ENCODE measurements around the gene RAB10.

Gene RAB10

DNA sequence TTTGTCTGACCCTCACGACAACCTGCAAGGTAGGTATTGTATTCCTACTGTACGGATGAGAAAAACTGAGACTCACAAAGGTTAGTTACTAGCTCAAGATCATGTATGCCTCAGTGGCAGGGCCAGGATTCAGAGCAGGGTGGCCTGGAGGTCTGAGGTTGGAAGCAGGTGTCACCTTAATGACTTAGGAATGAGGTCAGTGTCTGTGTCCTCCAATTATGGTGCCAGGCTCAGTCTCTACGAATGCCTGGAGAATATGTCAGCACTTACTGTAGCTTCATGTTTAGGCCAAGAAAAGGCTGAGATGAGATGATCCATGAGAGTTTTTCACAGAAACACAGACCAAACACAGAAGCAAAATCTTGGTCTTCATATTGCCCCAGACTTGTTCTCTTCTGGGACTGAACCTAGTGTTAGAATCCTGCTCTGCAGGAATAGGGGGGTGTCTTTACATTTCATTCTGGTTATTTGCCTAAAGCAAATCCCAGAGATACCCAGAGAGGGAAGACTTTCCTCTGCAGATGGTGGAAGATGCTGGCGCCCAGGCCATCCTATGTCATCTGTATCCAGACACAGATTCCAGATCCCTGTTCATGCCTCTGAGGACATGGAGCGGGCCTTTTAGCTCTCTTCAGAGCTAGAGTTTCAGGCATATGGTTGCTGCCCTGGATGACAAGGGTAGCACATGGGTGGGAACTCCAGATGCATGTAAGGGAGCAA, 16.3 kb upstream of the RAB10 start:
- no peak overlapping the region for H3K9ac ChIP-seq (ENCODE audit: low read length)
- no peaks in the 10 kb centered on the region for H3K9me3 ChIP-seq (ENCODE audit: insufficient read depth, low read length)
- H3K27me3 ChIP-seq (ENCODE audit: low read depth, low read length), result no peaks in the 10 kb centered on the region
- H2AFZ ChIP-seq (ENCODE audit: low read depth, low read length), result no peak overlapping the region
- H3K79me2 ChIP-seq (ENCODE audit: low read length), result no peaks in the 10 kb centered on the region
- no peaks in the 10 kb centered on the region for H4K20me1 ChIP-seq (ENCODE audit: insufficient read depth, low read length)
- H3K27ac ChIP-seq (ENCODE audit: low read length), result no peak overlapping the region
- H3K4me2 ChIP-seq (ENCODE audit: low read length), result no peak overlapping the region
- no peaks in the 10 kb centered on the region for H3K36me3 ChIP-seq (replicated peaks; ENCODE audit: low read depth, low read length)
- H3K4me3 ChIP-seq (ENCODE audit: low read length), result no peak overlapping the region
- TF ChIP-seq, protein P1, sequence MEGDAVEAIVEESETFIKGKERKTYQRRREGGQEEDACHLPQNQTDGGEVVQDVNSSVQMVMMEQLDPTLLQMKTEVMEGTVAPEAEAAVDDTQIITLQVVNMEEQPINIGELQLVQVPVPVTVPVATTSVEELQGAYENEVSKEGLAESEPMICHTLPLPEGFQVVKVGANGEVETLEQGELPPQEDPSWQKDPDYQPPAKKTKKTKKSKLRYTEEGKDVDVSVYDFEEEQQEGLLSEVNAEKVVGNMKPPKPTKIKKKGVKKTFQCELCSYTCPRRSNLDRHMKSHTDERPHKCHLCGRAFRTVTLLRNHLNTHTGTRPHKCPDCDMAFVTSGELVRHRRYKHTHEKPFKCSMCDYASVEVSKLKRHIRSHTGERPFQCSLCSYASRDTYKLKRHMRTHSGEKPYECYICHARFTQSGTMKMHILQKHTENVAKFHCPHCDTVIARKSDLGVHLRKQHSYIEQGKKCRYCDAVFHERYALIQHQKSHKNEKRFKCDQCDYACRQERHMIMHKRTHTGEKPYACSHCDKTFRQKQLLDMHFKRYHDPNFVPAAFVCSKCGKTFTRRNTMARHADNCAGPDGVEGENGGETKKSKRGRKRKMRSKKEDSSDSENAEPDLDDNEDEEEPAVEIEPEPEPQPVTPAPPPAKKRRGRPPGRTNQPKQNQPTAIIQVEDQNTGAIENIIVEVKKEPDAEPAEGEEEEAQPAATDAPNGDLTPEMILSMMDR (IDR thresholded peaks at IDR 0.05; ENCODE audit: low read depth, low read length), result no peak
- no peak for TF ChIP-seq EZH2phosphoT487 (IDR thresholded peaks at IDR 0.05; ENCODE audit: low read depth)
- H3K4me1 ChIP-seq (ENCODE audit: low read length), result peaks cover 8% of the 10 kb centered on the region

DNA sequence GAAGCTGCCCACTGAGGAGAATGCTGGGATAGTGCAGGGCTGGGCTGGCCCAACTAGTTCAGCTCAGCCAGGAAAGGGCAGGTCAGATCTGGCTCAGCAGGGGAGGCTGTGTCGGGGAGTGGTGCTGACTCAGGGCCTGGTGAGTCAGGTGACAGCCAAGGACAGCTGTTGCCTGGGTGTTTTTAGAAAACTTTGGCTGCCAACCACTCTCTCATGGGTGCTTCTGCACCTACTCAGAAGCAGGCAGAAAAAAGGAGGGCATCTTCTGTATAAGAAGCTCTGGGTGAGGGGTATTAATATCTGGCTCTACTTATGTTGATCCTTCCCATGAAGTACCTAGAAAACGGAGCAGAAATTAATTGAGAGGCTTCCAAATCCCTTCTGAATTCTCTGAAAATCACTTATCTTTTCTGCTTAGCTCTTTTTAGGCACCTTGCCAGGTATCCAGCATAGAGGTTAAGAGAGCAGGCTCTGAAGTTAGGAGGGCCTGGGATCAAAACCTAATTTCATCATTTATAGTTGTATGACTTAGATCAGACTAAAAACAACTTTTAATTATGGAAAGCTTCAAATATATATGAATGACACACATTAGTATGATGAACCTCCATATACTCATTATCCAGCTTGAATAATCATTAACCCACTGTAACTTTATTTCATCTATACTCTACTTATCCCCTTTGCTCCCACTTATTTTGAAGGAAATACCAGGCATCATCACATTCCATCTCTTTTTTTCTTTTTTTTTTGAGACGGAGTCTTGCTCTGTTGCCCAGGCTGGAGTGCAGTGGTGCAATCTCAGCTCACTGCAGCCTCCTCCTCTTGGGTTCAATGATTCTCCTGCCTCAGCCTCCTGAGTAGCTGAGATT, 15.5 kb upstream of the RAB10 start:
- no peak overlapping the region for H3K4me2 ChIP-seq (ENCODE audit: low read length)
- no peak overlapping the region for H3K9ac ChIP-seq (ENCODE audit: low read length)

DNA sequence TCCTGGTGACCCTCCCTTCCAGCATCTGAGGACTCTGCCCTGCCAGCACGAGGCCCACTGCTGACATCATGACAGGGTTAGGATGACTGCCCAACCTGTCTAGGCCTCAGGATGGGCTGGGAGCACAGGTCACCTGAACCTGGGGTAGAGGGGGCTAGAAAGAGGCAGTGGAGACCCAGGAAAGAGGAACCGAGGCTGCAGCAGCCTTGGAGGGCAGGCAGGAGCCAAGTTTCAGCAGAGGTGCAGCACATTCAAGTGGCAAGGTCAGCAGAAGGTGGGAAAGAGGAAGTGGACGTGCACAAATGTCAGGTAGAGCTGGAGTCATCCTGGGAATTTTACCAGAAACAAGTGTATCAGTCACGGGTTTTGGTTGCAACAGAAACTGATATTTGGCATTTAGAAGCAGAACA, 13.6 kb upstream of the RAB10 start:
- H3K4me1 ChIP-seq (ENCODE audit: low read length), result peaks cover 8% of the 10 kb centered on the region
- TF ChIP-seq EZH2phosphoT487 (IDR thresholded peaks at IDR 0.05; ENCODE audit: low read depth), result no peak
- TF ChIP-seq, protein P1 (IDR thresholded peaks at IDR 0.05; ENCODE audit: low read depth, low read length), result no peak
- H3K9ac ChIP-seq (ENCODE audit: low read length), result no peak overlapping the region
- H4K20me1 ChIP-seq (ENCODE audit: insufficient read depth, low read length), result no peaks in the 10 kb centered on the region
- no peaks in the 10 kb centered on the region for H3K9me3 ChIP-seq (ENCODE audit: insufficient read depth, low read length)
- H3K4me3 ChIP-seq (ENCODE audit: low read length), result no peak overlapping the region
- no peak overlapping the region for H3K27ac ChIP-seq (ENCODE audit: low read length)
- H3K4me2 ChIP-seq (ENCODE audit: low read length), result no peak overlapping the region
- H2AFZ ChIP-seq (ENCODE audit: low read depth, low read length), result no peak overlapping the region
- H3K27me3 ChIP-seq (ENCODE audit: low read depth, low read length), result no peaks in the 10 kb centered on the region
- no peaks in the 10 kb centered on the region for H3K36me3 ChIP-seq (replicated peaks; ENCODE audit: low read depth, low read length)
- no peaks in the 10 kb centered on the region for H3K79me2 ChIP-seq (ENCODE audit: low read length)

More for the DNA sequence above, 15.5 kb upstream of the RAB10 start:
- Histone ChIP-seq H3K4me1 (ENCODE audit: low read length) (peaks cover 8% of the 10 kb centered on the region), H4K20me1 (ENCODE audit: insufficient read depth, low read length) (no peaks in the 10 kb centered on the region), H3K9me3 (ENCODE audit: insufficient read depth, low read length) (no peaks in the 10 kb centered on the region), H3K4me3 (ENCODE audit: low read length) (no peak overlapping the region), H2AFZ (ENCODE audit: low read depth, low read length) (no peak overlapping the region), H3K79me2 (ENCODE audit: low read length) (no peaks in the 10 kb centered on the region), H3K36me3 (replicated peaks; ENCODE audit: low read depth, low read length) (no peaks in the 10 kb centered on the region), H3K27me3 (ENCODE audit: low read depth, low read length) (no peaks in the 10 kb centered on the region), H3K27ac (ENCODE audit: low read length) (no peak overlapping the region)
- no peak for TF ChIP-seq EZH2phosphoT487 (IDR thresholded peaks at IDR 0.05; ENCODE audit: low read depth)
- TF ChIP-seq, protein P1 (IDR thresholded peaks at IDR 0.05; ENCODE audit: low read depth, low read length), result no peak

DNA sequence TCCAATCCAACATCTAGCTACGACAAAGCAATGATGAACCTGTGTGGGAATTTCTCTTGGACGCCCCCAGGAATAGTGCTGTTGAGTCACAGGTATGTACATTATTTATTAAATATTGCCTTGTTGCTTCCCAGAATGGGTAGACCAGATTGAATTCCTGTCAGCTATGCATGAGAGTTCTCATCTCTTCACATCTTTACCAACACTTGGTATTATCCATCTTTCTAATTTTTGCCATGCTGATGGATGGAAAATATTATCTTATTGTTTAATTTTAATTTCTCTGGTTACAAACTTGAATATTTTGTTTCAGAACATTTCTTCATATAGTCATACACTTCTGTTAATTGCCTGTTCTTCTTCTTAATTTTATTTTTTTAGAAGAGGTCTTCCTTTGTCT, 9.6 kb upstream of the RAB10 start:
- Histone ChIP-seq H3K4me3 (ENCODE audit: low read length) (no peak overlapping the region), H3K27ac (ENCODE audit: low read length) (no peak overlapping the region), H2AFZ (ENCODE audit: low read depth, low read length) (no peak overlapping the region), H3K27me3 (ENCODE audit: low read depth, low read length) (no peaks in the 10 kb centered on the region), H3K9me3 (ENCODE audit: insufficient read depth, low read length) (no peaks in the 10 kb centered on the region), H3K36me3 (replicated peaks; ENCODE audit: low read depth, low read length) (no peaks in the 10 kb centered on the region), H3K4me2 (ENCODE audit: low read length) (no peak overlapping the region), H4K20me1 (ENCODE audit: insufficient read depth, low read length) (no peaks in the 10 kb centered on the region), H3K79me2 (ENCODE audit: low read length) (no peaks in the 10 kb centered on the region), H3K9ac (ENCODE audit: low read length) (no peak overlapping the region), H3K4me1 (ENCODE audit: low read length) (peaks cover 8% of the 10 kb centered on the region)
- TF ChIP-seq, protein P1 (IDR thresholded peaks at IDR 0.05; ENCODE audit: low read depth, low read length), result no peak
- no peak for TF ChIP-seq EZH2phosphoT487 (IDR thresholded peaks at IDR 0.05; ENCODE audit: low read depth)
